ENCODE data around the gene ACKR2.

- TF ChIP-seq CTCF (IDR thresholded peaks at IDR 0.05) (no peak), ZFX (IDR thresholded peaks at IDR 0.05; ENCODE audit: borderline replicate concordance) (no peak)
Measured at GRCh38 chr3:42849017-42849416, 39.8 kb downstream of the ACKR2 start.
